DOHH2 (cell line): ENCODE results near the gene ANKS3.

Source experiments
- EZH2phosphoT487 ChIP-seq: fragments of 200-600 bp; sonication (generic); IDR thresholded peaks from 2 replicates; pipeline ENCODE4 v1.6.1; 2017; ENCODE audit warnings: borderline replicate concordance, mild to moderate bottlenecking, antibody characterized with exemption, low read length, moderate library complexity, mixed read lengths
- TF ChIP-seq, protein P1 (sequence below): fragments of 200-600 bp; sonication (generic); IDR thresholded peaks from one replicate; pipeline ENCODE4 v1.5.1; 2014; ENCODE audit warnings: antibody characterized with exemption, mild to moderate bottlenecking, low read depth, low read length; ENCODE audit not compliant: poor library complexity, severe bottlenecking

DNA sequence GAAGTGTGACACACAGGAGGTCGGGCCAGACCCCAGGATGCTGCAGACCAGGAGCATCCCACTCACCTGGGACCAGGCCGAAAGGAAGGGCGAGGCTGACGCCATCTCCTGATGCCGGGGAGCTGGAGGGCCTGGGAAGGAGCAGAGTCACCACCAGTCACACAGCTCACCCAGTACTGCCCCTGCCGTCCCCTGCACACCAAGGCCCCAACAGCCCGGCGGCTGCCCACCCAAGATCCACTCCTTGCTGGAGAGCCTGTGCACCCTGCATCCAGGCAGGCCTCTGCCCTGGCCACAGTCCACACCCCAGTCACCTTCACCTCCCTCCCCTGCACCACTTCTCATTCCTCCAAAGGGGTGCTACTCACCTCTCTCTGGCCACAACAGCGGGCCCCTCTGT is 28.1 kb upstream of the ANKS3 start:
- TF ChIP-seq EZH2phosphoT487, result no peak
- TF ChIP-seq, protein P1, sequence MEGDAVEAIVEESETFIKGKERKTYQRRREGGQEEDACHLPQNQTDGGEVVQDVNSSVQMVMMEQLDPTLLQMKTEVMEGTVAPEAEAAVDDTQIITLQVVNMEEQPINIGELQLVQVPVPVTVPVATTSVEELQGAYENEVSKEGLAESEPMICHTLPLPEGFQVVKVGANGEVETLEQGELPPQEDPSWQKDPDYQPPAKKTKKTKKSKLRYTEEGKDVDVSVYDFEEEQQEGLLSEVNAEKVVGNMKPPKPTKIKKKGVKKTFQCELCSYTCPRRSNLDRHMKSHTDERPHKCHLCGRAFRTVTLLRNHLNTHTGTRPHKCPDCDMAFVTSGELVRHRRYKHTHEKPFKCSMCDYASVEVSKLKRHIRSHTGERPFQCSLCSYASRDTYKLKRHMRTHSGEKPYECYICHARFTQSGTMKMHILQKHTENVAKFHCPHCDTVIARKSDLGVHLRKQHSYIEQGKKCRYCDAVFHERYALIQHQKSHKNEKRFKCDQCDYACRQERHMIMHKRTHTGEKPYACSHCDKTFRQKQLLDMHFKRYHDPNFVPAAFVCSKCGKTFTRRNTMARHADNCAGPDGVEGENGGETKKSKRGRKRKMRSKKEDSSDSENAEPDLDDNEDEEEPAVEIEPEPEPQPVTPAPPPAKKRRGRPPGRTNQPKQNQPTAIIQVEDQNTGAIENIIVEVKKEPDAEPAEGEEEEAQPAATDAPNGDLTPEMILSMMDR, result no peak
